GM12892 (cell line): ENCODE data around the gene HTRA3.

ENCODE experiments used
- POLR2A ChIP-seq: IDR thresholded peaks from 2 replicates; pipeline ENCODE4 v1.6.1; 2011; ENCODE audit warnings: low read depth, low read length, control low read depth
- POLR2AphosphoS5 ChIP-seq: IDR thresholded peaks from 2 replicates; pipeline ENCODE4 v1.6.1; 2011; ENCODE audit warnings: low read depth, low read length, control low read depth
- TAF1 ChIP-seq: IDR thresholded peaks from 2 replicates; pipeline ENCODE4 v1.6.1; 2011; ENCODE audit warnings: low read depth, mild to moderate bottlenecking, control low read depth, low read length, borderline replicate concordance

GRCh38 chr4:8284391-8284790 lies 14.8 kb downstream of the HTRA3 start:
- no peak for TF ChIP-seq POLR2A
- no peak for TF ChIP-seq POLR2AphosphoS5
- no peak for TF ChIP-seq TAF1
